Uterus (tissue), 4 donors: ENCODE results near the gene KLF3. TPM values are rescaled to one million over a fixed set of nuclear protein-coding genes. Genes with fewer than 3 reads are reported as not detected.
A peak's percentile ranks its signal among the peaks of the same experiment; 100 is the strongest.

Experiments
- DNase-seq, 2 donors: peaks; one replicate each; pipeline ENCODE4 v3.0.0-alpha.2; 2019 to 2020
- H3K27ac ChIP-seq, 2 donors: fragments of 200-600 bp; sonication (generic); 1 replicate in 1 of 2; 2 replicates in 1 of 2; pipeline ENCODE4 v1.5.1; 2016 to 2018
- H3K27me3 ChIP-seq, 2 donors: fragments of 200-600 bp; sonication (generic); one replicate each; pipeline ENCODE4 v1.5.1; 2018 to 2019; ENCODE audit warnings: control low read depth in 1 of 2
- H3K36me3 ChIP-seq, 2 donors: fragments of 200-600 bp; sonication (generic); one replicate each; pipeline ENCODE4 v1.5.1; 2019; ENCODE audit warnings: control low read depth in 1 of 2
- H3K4me1 ChIP-seq, 2 donors: fragments of 200-600 bp; sonication (generic); one replicate each; pipeline ENCODE4 v1.5.1; 2018 to 2019; ENCODE audit warnings: control low read depth in 1 of 2
- H3K4me3 ChIP-seq, 2 donors: fragments of 200-600 bp; sonication (generic); 1 replicate in 1 of 2; 2 replicates in 1 of 2; pipeline ENCODE4 v1.5.1; 2018 to 2019; ENCODE audit warnings: mild to moderate bottlenecking in 1 of 2
- H3K9me3 ChIP-seq, 2 donors: fragments of 200-600 bp; sonication (generic); one replicate each; pipeline ENCODE4 v1.5.1; 2019; ENCODE audit warnings: control low read depth in 1 of 2
- CTCF ChIP-seq, 4 experiments: fragments of 200-600 bp in 2 of 4; fragments of 450-650 bp in 2 of 4; sonication (generic) in 2 of 4; IDR thresholded peaks; one replicate each; pipeline ENCODE4 v1.5.1; 2016 to 2019; ENCODE audit warnings: antibody characterized with exemption in 4 of 4, mild to moderate bottlenecking in 2 of 4, moderate library complexity in 1 of 4
- POLR2A ChIP-seq, 2 donors: fragments of 450-650 bp; IDR thresholded peaks; one replicate each; pipeline ENCODE4 v1.6.1; 2016; ENCODE audit warnings: antibody characterized with exemption in 2 of 2, mild to moderate bottlenecking in 1 of 2, moderate library complexity in 1 of 2
- intact Hi-C: fragments of 100-400 bp; cut with DNase I; formaldehyde crosslinking; loops from one replicate; pipeline ENCODE4 v1.15.1; 2023; ENCODE audit warnings: low total_unique reads
- total RNA-seq, 4 donors: library from RNA; depleted of rRNA in 3 of 4; stranded (reverse); fragments of >200 nt in 3 of 4; gene quantifications; one replicate each; pipeline versions ENCODE4 v1.1.0 to v1.2.4, GENCODE V29; 2014 to 2023
- donor health status: DM: yes; HTN: yes; CAD: no.

KLF3 gene
- total RNA-seq, 4 donors from 2014 or later = 13.8 to 69.0 (median 41.2) TPM

- Histone ChIP-seq H3K4me3 (no peak overlapping the region), H3K27ac (no peak overlapping the region), H3K36me3 (no peaks in the 10 kb centered on the region), H3K4me1 (no peaks in the 10 kb centered on the region), H3K9me3 (no peaks in the 10 kb centered on the region), H3K27me3 (no peaks in the 10 kb centered on the region)
- no peak for DNase-seq
- intact Hi-C loops = no loop called here
- TF ChIP-seq CTCF (IDR thresholded peaks at IDR 0.05) (no peak), POLR2A (IDR thresholded peaks at IDR 0.05) (no peak)
Observed at GRCh38 chr4:38723726-38724474, 59.9 kb downstream of the KLF3 start.

- TF ChIP-seq POLR2A (IDR thresholded peaks at IDR 0.05) = no peak
- no peak for TF ChIP-seq CTCF (IDR thresholded peaks at IDR 0.05)
- Histone ChIP-seq H3K9me3 (no peaks in the 10 kb centered on the region), H3K4me3 (no peak overlapping the region), H3K27ac (no peak overlapping the region), H3K27me3 (no peaks in the 10 kb centered on the region), H3K36me3 (no peaks in the 10 kb centered on the region), H3K4me1 (no peaks in the 10 kb centered on the region)
- intact Hi-C loops = no loop called here
- DNase-seq = no peak
Observed at GRCh38 chr4:38724475-38724808, 60.4 kb downstream of the KLF3 start.

- intact Hi-C loops = no loop called here
- H3K9me3 ChIP-seq = no peaks in the 10 kb centered on the region
- H3K27me3 ChIP-seq = no peaks in the 10 kb centered on the region
- DNase-seq = no peak
- no peaks in the 10 kb centered on the region for H3K4me1 ChIP-seq
- TF ChIP-seq POLR2A (IDR thresholded peaks at IDR 0.05) (no peak), CTCF (IDR thresholded peaks at IDR 0.05) (no peak)
- no peak overlapping the region for H3K4me3 ChIP-seq
- no peak overlapping the region for H3K27ac ChIP-seq
- H3K36me3 ChIP-seq = no peaks in the 10 kb centered on the region
Observed at GRCh38 chr4:38728631-38729141, 64.7 kb downstream of the KLF3 start.

GRCh38 chr4:38730493-38730829, 66.5 kb downstream of the KLF3 start:
- Histone ChIP-seq H3K27ac (no peak overlapping the region), H3K36me3 (no peaks in the 10 kb centered on the region), H3K4me1 (no peaks in the 10 kb centered on the region), H3K4me3 (no peak overlapping the region), H3K27me3 (no peaks in the 10 kb centered on the region), H3K9me3 (no peaks in the 10 kb centered on the region)
- DNase-seq = no peak
- intact Hi-C loops = no loop called here
- TF ChIP-seq POLR2A (IDR thresholded peaks at IDR 0.05) (no peak), CTCF (IDR thresholded peaks at IDR 0.05) (no peak)

- H3K4me1 ChIP-seq = no peaks in the 10 kb centered on the region
- DNase-seq = peak; percentile 74 to 78
- H3K36me3 ChIP-seq = no peaks in the 10 kb centered on the region
- H3K27me3 ChIP-seq = no peaks in the 10 kb centered on the region
- H3K4me3 ChIP-seq = no peak overlapping the region
- TF ChIP-seq CTCF (IDR thresholded peaks at IDR 0.05) = peak; percentile 84 to 95 (median 87)
- TF ChIP-seq POLR2A (IDR thresholded peaks at IDR 0.05) = peak in 1 of 2 donors; percentile 13
- no peak overlapping the region for H3K27ac ChIP-seq
- intact Hi-C loops = no loop called here
- H3K9me3 ChIP-seq = no peaks in the 10 kb centered on the region
Observed at GRCh38 chr4:38730830-38731646, 67.0 kb downstream of the KLF3 start.
